ENCODE data around the gene CAGE1.

CAGE1 gene

DNA sequence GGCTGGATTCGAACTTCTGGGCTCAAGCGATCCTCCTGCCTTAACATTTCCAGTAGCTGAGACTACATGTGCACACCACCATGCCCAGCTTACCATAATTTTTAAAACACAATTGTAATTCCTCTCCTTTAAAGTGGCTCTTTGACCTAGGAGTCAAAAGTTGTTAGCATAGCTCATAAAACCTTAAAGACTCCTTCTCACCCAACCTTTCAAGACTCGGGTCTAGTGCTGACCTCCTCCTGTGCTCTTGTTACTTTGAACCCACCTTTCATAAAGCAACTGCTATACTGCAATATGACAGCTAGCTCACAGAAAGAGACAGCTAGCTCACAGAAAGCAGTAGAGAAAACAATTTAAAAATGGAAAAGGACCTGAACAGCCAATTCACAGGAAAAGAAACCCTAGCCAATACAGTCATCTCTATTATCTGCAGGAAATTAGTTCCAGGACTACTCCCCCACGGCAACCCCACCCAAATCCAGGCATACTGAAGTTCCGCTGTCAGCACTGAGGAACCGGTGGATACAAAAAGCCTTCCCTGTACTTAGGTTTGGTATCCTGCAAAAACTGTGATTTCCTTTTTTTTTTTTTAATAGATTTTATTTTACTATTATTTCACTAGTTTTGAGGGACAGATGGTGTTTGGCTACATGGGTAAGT is 96.8 kb downstream of the CAGE1 start:
- H3K4me1 Mint-ChIP-seq (ENCODE audit: low read depth) = peaks cover 10% of the 10 kb centered on the region
- no peaks in the 10 kb centered on the region for H3K9me3 Mint-ChIP-seq
- no peaks in the 10 kb centered on the region for H3K27me3 Mint-ChIP-seq
- no peak overlapping the region for H3K4me3 Mint-ChIP-seq
- DNase-seq = no peak
- peak overlapping the region; percentile 42 for H3K27ac Mint-ChIP-seq
- peaks cover 84% of the 10 kb centered on the region for H3K36me3 Mint-ChIP-seq (ENCODE audit: low read depth)

DNA sequence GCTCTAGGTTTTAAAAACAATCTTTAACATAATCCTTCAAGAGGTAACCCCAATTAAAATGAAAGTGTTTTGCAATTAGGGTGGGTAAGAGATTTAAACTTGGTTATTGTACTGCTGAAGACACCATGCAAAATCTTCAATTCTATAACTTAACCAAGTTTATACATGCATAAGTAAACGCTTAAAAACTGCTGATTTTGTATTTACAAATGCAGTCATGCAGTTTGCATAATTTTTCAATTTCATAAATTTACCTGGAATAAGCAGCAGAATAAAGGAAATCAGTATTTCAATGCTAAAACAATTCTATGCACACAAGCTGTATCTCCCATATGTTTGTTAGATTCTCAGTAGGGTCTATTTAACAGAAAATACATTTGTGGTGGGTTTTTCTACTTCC is 99.5 kb downstream of the CAGE1 start:
- no peak overlapping the region for H3K27ac Mint-ChIP-seq

DNA sequence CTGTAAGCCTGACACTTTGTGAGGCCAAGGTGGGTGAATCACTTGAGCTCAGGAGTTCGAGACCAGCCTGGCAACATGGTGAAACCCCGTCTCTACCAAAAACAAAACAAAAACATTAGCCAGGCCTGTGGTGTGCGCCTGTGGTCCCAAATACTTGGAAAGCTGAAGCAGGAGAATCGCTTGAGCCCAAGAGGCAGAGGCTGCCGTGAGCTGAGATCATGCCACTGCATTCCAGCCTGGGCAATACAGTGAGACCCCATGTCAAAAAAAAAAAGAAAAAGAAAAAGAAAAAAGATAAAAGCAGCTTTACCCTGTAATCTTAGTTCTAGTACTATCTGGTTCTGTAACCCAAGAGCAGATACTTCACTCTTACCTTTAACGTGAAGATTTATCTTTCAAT is 104.1 kb downstream of the CAGE1 start:
- DNase-seq = no peak
- Mint-ChIP-seq H3K4me1 (ENCODE audit: low read depth) (peaks cover 27% of the 10 kb centered on the region), H3K36me3 (ENCODE audit: low read depth) (peaks cover 76% of the 10 kb centered on the region), H3K4me3 (no peak overlapping the region), H3K27me3 (no peaks in the 10 kb centered on the region), H3K27ac (no peak overlapping the region), H3K9me3 (no peaks in the 10 kb centered on the region)

More for the DNA sequence above, 99.5 kb downstream of the CAGE1 start:
- Mint-ChIP-seq H3K36me3 (ENCODE audit: low read depth) (peaks cover 86% of the 10 kb centered on the region), H3K4me3 (no peak overlapping the region), H3K9me3 (no peaks in the 10 kb centered on the region), H3K4me1 (ENCODE audit: low read depth) (peaks cover 3% of the 10 kb centered on the region), H3K27me3 (no peaks in the 10 kb centered on the region)
- DNase-seq = no peak

DNA sequence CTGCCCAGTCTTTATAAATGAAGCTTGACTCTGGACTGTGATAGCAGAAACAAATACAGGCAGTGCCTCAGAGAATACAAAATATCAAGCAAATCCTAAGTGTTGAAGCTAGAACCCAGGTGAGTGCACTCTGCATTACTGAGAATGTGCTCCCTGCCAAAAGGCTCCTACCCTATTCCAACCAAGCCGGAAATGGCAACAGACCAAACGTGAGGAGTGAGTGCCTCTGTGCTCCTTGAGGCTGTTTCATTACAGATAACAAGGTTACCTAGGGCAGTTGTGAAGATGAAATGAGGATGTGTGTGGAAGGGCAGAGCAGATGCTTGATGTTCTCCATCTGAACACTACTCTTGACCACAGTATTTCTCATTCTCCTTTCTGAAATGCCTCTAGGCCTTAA is 105.9 kb downstream of the CAGE1 start:
- Mint-ChIP-seq H3K27me3 (no peaks in the 10 kb centered on the region), H3K9me3 (no peaks in the 10 kb centered on the region), H3K4me3 (no peak overlapping the region), H3K27ac (no peak overlapping the region), H3K4me1 (ENCODE audit: low read depth) (peaks cover 30% of the 10 kb centered on the region), H3K36me3 (ENCODE audit: low read depth) (peaks cover 59% of the 10 kb centered on the region)
- no peak for DNase-seq

DNA sequence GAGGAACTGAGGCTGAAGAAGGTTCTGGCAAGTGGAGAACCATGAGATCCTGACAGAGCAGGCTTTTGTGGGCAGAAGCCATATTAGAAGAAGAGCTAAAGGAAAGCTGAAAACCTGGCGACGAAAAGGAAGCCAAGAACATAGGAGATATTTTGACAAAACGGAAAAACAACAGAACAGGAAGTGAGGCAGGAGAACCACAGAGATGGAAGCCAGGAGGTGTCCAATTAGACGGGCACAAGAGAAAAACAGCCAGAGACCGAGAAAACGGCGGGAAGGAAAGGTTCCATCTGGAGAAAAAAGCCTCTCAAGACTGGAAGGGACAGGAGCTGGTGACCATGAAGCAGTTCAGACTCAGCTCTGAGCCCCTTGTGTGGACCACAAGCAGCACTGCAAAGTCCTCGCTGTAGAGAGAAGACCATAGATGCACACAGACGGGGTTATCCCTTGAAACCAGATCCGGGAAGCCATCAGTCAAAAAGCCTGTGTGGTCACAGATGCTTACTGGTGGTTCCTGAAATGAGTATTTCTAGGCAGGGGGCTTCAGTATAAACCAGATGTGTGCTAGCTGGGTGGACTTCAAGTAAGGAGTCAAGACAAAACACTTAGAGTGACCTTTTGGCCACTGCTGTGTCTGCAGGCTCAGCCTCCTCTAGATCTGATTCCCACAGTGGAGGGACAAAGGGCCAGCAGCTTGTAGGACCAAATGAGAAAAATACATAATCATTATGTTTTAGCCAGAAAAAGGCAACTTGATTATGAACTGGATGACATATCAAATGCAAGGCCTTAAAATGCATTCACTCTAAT is 107.2 kb downstream of the CAGE1 start:
- no peak overlapping the region for H3K4me3 Mint-ChIP-seq
- H3K9me3 Mint-ChIP-seq = no peaks in the 10 kb centered on the region
- peaks cover 45% of the 10 kb centered on the region for H3K36me3 Mint-ChIP-seq (ENCODE audit: low read depth)
- H3K27ac Mint-ChIP-seq = peak overlapping the region; percentile 78
- H3K27me3 Mint-ChIP-seq = no peaks in the 10 kb centered on the region
- no peak for DNase-seq
- peaks cover 30% of the 10 kb centered on the region for H3K4me1 Mint-ChIP-seq (ENCODE audit: low read depth)

Data from activated T-cell treated with anti-CD3 and anti-CD28 coated beads, Interleukin-2, amount 50 U/mL, for 24 hours (primary cell).